ENCODE data around the gene IGLL1. TPM values are rescaled to one million over a fixed set of nuclear protein-coding genes. Genes with fewer than 3 reads are reported as not detected.
"Not testable (repeated sequence)": the region's sequence is repeated elsewhere in the genome, so short reads cannot be mapped to it uniquely, and the experiment has no call there.

IGLL1 gene
- total RNA-seq, 2 donors from 2014 or later = not detected

DNA sequence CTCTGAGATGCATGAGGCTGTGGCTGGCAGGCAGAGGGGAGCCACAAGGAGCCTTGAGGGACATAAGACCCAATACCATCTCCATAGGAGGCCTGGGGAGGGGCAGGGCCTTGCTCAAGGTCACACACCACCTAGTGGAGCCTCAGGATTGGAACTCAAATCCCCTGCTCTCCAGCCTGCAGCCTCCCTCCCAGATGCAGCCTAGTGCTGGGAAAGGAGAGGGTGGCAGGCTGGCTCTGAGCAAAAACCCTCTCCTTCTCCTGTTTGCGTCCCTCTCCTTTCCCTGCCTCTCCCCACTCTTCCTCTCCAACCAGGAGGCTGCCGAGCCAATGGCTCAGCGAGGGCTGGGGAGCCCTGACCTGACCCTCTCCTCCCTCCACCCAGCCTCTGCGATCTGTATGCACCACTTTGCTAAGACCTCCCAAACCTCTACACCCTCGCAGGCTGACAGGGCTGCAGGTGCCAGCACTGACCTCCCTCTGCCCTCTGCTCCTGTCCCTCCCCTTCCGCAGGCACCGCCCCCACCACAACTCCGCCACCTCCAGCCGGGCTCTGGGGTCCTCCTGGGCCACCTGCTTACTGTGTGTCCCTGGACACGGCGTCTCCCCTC, 14.7 kb downstream of the IGLL1 start:
- H3K9me3 ChIP-seq (ENCODE audit: control insufficient read depth, low read length, poor library complexity, severe bottlenecking) = no peaks in the 10 kb centered on the region
- H3K36me3 Mint-ChIP-seq (ENCODE audit: low read depth) = peaks cover 4% of the 10 kb centered on the region
- DNase-seq (no peak), ATAC-seq (peak; percentile 47)
- no peak overlapping the region for H3K27ac Mint-ChIP-seq
- peaks cover 11% of the 10 kb centered on the region for H3K4me1 Mint-ChIP-seq
- peak overlapping the region; percentile 86 for H3K4me3 Mint-ChIP-seq
- peaks cover 41% of the 10 kb centered on the region for H3K27me3 Mint-ChIP-seq

- H3K27me3 Mint-ChIP-seq = peaks cover 41% of the 10 kb centered on the region
- no peak overlapping the region for H3K4me3 Mint-ChIP-seq
- DNase-seq (no peak), ATAC-seq (no peak)
- H3K27ac Mint-ChIP-seq = no peak overlapping the region
- peaks cover 4% of the 10 kb centered on the region for H3K36me3 Mint-ChIP-seq (ENCODE audit: low read depth)
- H3K9me3 ChIP-seq (ENCODE audit: control insufficient read depth, low read length, poor library complexity, severe bottlenecking) = no peaks in the 10 kb centered on the region
- peaks cover 11% of the 10 kb centered on the region for H3K4me1 Mint-ChIP-seq
These were observed 15.8 kb downstream of the IGLL1 start for GRCh38 chr22:23564276-23564675.

DNA sequence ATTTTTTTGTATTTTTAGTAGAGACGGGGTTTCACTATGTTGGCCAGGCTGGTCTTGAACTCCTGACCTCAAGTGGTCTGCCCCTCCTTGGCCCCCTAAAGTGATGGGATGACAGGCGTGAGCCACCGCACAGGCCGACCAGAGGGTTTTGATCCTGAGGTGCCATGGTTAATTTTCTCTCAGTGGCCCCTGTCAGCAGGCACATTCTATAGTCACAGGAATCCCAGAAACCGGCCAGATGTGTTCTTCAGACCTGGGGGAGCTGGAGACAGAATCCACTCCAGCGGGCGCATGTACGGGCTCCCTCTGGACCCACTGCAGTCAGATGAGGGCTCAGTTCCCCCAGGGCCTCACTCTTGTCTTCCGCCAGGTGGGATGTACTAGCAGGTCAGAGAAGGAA, 17.0 kb downstream of the IGLL1 start:
- Mint-ChIP-seq H3K27ac (no peak overlapping the region), H3K36me3 (ENCODE audit: low read depth) (peaks cover 4% of the 10 kb centered on the region), H3K27me3 (peaks cover 38% of the 10 kb centered on the region), H3K4me1 (peaks cover 11% of the 10 kb centered on the region), H3K4me3 (no peak overlapping the region)
- ATAC-seq (no peak), DNase-seq (no peak)
- H3K9me3 ChIP-seq (ENCODE audit: control insufficient read depth, low read length, poor library complexity, severe bottlenecking) = no peaks in the 10 kb centered on the region

- DNase-seq = no peak
- H3K9me3 ChIP-seq (ENCODE audit: control insufficient read depth, low read length, poor library complexity, severe bottlenecking) = no peaks in the 10 kb centered on the region
- no peak for ATAC-seq
These were observed 17.9 kb downstream of the IGLL1 start for GRCh38 chr22:23562186-23562585.

DNA sequence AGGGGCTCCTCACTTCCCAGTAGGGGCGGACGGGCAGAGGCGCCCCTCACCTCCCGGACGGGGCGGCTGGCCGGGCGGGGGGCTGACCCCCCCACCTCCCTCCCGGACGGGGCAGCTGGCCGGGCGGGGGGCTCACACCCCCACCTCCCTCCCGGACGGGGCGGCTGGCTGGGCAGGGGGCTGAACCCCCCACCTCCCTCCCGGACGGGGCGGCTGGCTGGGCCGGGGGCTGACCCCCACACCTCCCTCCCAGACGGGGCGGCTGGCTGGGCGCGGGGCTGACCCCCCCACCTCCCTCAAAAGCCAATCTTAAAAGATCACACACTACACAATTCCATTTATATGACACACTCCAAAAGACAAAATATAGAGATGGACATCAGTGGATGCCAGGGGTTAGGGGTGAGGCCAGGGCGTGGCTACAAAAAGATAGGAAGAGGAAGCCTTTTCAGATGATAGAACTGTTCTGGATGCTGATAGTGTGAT, 19.0 kb downstream of the IGLL1 start:
- not testable (repeated sequence) for H3K4me1 Mint-ChIP-seq; ATAC-seq; DNase-seq; H3K4me3 Mint-ChIP-seq; H3K27ac Mint-ChIP-seq; H3K36me3 Mint-ChIP-seq (ENCODE audit: low read depth); H3K9me3 ChIP-seq (ENCODE audit: control insufficient read depth, low read length, poor library complexity, severe bottlenecking)
- peaks cover 27% of the 10 kb centered on the region for H3K27me3 Mint-ChIP-seq

More at GRCh38 chr22:23562186-23562585, 17.9 kb downstream of the IGLL1 start:
- Mint-ChIP-seq H3K27me3 (peaks cover 31% of the 10 kb centered on the region), H3K4me1 (peaks cover 7% of the 10 kb centered on the region), H3K4me3 (no peak overlapping the region), H3K36me3 (ENCODE audit: low read depth) (peaks cover 4% of the 10 kb centered on the region), H3K27ac (no peak overlapping the region)

- not testable (repeated sequence) for ATAC-seq; DNase-seq; H3K4me3 Mint-ChIP-seq; H3K9me3 ChIP-seq (ENCODE audit: control insufficient read depth, low read length, poor library complexity, severe bottlenecking); H3K36me3 Mint-ChIP-seq (ENCODE audit: low read depth); H3K27ac Mint-ChIP-seq; H3K4me1 Mint-ChIP-seq
- H3K27me3 Mint-ChIP-seq = peaks cover 20% of the 10 kb centered on the region
These were observed 19.9 kb downstream of the IGLL1 start for GRCh38 chr22:23560215-23560614.

DNA sequence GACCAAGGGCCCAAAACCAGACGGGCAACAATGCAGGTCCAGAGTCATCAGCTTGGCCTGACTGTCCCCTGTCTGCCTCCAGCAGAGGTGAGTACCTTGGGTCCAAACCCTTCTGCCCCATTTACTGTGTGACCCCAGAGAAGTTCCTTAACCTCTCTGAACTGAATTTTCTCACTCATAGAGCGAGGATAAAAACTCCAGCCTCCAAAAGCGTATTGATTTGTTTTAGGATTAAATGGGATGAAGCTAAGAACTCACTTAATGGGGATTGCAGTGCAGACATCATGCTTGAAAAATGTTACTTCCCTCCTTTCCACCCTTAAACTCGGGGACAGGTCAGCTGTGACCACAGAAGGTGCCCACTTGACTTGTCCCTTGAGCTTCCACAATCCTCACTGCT, 22.6 kb downstream of the IGLL1 start:
- no peaks in the 10 kb centered on the region for H3K9me3 ChIP-seq (ENCODE audit: control insufficient read depth, low read length, poor library complexity, severe bottlenecking)
- Mint-ChIP-seq H3K4me3 (no peak overlapping the region), H3K27ac (no peak overlapping the region), H3K27me3 (peaks cover 5% of the 10 kb centered on the region), H3K36me3 (ENCODE audit: low read depth) (no peaks in the 10 kb centered on the region), H3K4me1 (no peaks in the 10 kb centered on the region)
- ATAC-seq = no peak
- DNase-seq = no peak

DNA sequence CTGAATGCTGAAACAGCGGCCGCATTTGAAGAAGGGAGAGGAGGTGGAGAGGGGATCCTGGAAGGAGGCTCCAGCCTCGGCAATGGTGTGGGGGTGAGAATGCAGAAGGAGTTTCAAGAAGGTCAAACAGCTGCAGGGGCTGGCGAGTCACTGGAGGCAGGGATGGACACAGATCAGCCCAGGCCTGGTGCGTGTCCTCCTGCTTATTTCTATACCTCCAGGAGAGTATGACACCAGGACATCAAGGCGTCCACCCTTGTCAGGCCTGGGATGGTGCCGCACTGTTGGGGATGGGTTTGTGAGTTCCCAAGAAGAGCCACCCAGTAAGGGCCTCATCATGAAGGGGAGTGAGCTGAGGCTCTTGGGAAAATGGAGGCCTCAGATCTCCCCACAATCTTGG, 23.1 kb downstream of the IGLL1 start:
- ATAC-seq (no peak), DNase-seq (no peak)
- no peak overlapping the region for H3K4me3 Mint-ChIP-seq

GRCh38 chr22:23556026-23556620, 24.0 kb downstream of the IGLL1 start:
- peaks cover 5% of the 10 kb centered on the region for H3K27me3 Mint-ChIP-seq
- ATAC-seq = no peak
- DNase-seq = no peak

More for the DNA sequence above, 23.1 kb downstream of the IGLL1 start:
- Mint-ChIP-seq H3K36me3 (ENCODE audit: low read depth) (no peaks in the 10 kb centered on the region), H3K27me3 (peaks cover 5% of the 10 kb centered on the region), H3K27ac (no peak overlapping the region), H3K4me1 (no peaks in the 10 kb centered on the region)
- no peaks in the 10 kb centered on the region for H3K9me3 ChIP-seq (ENCODE audit: control insufficient read depth, low read length, poor library complexity, severe bottlenecking)

GRCh38 chr22:23555118-23555517, 25.0 kb downstream of the IGLL1 start:
- no peak for DNase-seq
- H3K27me3 Mint-ChIP-seq = peaks cover 5% of the 10 kb centered on the region
- H3K27ac Mint-ChIP-seq = no peak overlapping the region
- H3K4me3 Mint-ChIP-seq = no peak overlapping the region
- H3K36me3 Mint-ChIP-seq (ENCODE audit: low read depth) = no peaks in the 10 kb centered on the region
- no peaks in the 10 kb centered on the region for H3K4me1 Mint-ChIP-seq
- H3K9me3 ChIP-seq (ENCODE audit: control insufficient read depth, low read length, poor library complexity, severe bottlenecking) = no peaks in the 10 kb centered on the region
- no peak for ATAC-seq

More at GRCh38 chr22:23556026-23556620, 24.0 kb downstream of the IGLL1 start:
- no peaks in the 10 kb centered on the region for H3K4me1 Mint-ChIP-seq
- no peaks in the 10 kb centered on the region for H3K36me3 Mint-ChIP-seq (ENCODE audit: low read depth)
- H3K9me3 ChIP-seq (ENCODE audit: control insufficient read depth, low read length, poor library complexity, severe bottlenecking) = no peaks in the 10 kb centered on the region
- no peak overlapping the region for H3K27ac Mint-ChIP-seq
- H3K4me3 Mint-ChIP-seq = no peak overlapping the region

GRCh38 chr22:23553924-23554870, 25.9 kb downstream of the IGLL1 start:
- no peak for DNase-seq
- Mint-ChIP-seq H3K27me3 (peaks cover 5% of the 10 kb centered on the region), H3K4me1 (no peaks in the 10 kb centered on the region)

GRCh38 chr22:23553438-23553837, 26.7 kb downstream of the IGLL1 start:
- H3K27ac Mint-ChIP-seq = no peak overlapping the region
- H3K9me3 ChIP-seq (ENCODE audit: control insufficient read depth, low read length, poor library complexity, severe bottlenecking) = no peaks in the 10 kb centered on the region
- ATAC-seq = no peak
- H3K4me3 Mint-ChIP-seq = no peak overlapping the region
- H3K27me3 Mint-ChIP-seq = peaks cover 4% of the 10 kb centered on the region
- no peak for DNase-seq
- H3K36me3 Mint-ChIP-seq (ENCODE audit: low read depth) = no peaks in the 10 kb centered on the region
- H3K4me1 Mint-ChIP-seq = no peaks in the 10 kb centered on the region

More at GRCh38 chr22:23553924-23554870, 25.9 kb downstream of the IGLL1 start:
- H3K4me3 Mint-ChIP-seq = no peak overlapping the region
- no peaks in the 10 kb centered on the region for H3K36me3 Mint-ChIP-seq (ENCODE audit: low read depth)
- H3K9me3 ChIP-seq (ENCODE audit: control insufficient read depth, low read length, poor library complexity, severe bottlenecking) = no peaks in the 10 kb centered on the region
- ATAC-seq = no peak
- no peak overlapping the region for H3K27ac Mint-ChIP-seq

- Mint-ChIP-seq H3K27ac (no peak overlapping the region), H3K36me3 (ENCODE audit: low read depth) (no peaks in the 10 kb centered on the region), H3K4me3 (no peak overlapping the region), H3K4me1 (no peaks in the 10 kb centered on the region), H3K27me3 (no peaks in the 10 kb centered on the region)
- no peaks in the 10 kb centered on the region for H3K9me3 ChIP-seq (ENCODE audit: control insufficient read depth, low read length, poor library complexity, severe bottlenecking)
- DNase-seq = no peak
- no peak for ATAC-seq
These were observed 27.5 kb downstream of the IGLL1 start for GRCh38 chr22:23552573-23552972.

All from T-helper 17 cell (primary cell).